GM10266 (cell line): ENCODE measurements around the gene VGLL3.

ENCODE experiments used
- DNase-seq: peaks from one replicate; pipeline ENCODE4 v3.0.0; 2012; ENCODE audit errors: extremely low spot score
- TF ChIP-seq, protein P1 (sequence below): IDR thresholded peaks from 2 replicates; pipeline ENCODE4 v1.5.1; 2012; ENCODE audit warnings: mild to moderate bottlenecking, low read depth; ENCODE audit not compliant: control insufficient read depth, insufficient read depth; ENCODE audit errors: missing control alignments

The VGLL3 gene

DNA sequence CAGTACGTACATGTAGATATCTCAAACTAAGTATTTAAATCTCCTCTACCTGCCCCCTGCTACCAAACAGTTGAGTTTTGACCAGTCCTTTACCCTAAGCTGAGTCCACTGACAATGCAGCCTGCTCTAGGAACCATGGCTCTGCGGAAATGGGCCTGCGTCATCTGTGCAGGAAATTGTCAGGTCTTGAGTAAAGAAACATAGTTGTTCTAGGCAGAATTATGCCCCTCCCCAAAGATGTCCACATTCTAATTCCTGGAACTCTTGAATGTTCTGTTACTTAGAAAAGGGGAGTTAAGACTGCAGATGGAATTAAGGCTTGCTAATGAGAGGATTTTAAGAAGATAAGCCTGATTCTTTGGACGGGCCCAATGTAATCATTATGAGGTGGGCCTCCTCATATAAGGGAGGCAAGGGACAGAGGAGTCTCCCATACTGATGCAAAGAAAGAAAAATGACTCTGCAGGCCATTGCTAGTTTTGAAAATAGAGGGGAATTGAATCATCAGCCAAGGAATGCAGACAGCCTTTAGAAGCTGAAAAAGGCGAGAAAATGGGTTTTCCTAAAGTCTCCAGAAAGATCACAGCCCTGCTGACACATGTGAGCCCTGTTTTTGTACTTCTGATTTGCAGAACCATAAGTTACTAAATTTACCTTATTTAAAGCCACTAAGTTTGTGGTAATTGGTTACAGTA is 5.5 kb upstream of the VGLL3 start:
- no peak for DNase-seq
- TF ChIP-seq, protein P1, sequence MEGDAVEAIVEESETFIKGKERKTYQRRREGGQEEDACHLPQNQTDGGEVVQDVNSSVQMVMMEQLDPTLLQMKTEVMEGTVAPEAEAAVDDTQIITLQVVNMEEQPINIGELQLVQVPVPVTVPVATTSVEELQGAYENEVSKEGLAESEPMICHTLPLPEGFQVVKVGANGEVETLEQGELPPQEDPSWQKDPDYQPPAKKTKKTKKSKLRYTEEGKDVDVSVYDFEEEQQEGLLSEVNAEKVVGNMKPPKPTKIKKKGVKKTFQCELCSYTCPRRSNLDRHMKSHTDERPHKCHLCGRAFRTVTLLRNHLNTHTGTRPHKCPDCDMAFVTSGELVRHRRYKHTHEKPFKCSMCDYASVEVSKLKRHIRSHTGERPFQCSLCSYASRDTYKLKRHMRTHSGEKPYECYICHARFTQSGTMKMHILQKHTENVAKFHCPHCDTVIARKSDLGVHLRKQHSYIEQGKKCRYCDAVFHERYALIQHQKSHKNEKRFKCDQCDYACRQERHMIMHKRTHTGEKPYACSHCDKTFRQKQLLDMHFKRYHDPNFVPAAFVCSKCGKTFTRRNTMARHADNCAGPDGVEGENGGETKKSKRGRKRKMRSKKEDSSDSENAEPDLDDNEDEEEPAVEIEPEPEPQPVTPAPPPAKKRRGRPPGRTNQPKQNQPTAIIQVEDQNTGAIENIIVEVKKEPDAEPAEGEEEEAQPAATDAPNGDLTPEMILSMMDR: no peak

DNA sequence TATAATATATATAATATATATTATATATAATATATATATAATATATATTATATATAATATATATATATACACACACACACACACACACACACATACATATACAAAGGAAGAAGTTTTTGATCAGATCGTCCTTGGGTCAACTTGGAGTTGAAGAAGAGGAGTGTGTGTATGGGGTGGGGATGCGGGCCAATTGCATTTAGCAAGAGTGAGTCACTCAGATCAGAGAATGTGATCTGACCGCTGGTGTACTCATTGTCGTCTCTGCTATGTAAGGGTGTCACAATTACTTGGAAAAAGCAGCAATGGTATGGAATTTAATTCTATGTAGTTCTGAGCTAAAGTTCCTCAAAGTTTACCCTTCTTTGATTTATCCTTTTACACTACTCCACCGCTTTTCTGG is 4.6 kb upstream of the VGLL3 start:
- TF ChIP-seq, protein P1: no peak
- no peak for DNase-seq

DNA sequence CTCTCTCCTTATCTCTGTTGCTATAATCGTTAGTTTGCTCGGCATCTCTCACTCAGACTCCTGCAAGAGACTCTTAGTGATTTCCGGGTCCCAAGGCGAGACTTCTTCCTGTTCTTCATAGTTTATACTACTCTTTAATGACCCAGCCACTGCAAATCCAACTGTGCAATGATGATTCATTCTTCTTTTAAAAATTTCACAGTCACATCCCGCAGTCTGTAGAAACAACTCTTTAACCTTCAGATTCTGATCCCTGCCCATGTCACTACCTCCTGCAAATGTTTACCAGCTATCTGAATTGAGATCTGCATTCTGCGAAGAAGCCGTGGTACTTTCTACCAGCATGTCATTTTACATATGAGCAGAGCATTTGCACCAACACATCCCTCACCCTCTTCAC is 2.8 kb upstream of the VGLL3 start:
- DNase-seq: no peak

DNA sequence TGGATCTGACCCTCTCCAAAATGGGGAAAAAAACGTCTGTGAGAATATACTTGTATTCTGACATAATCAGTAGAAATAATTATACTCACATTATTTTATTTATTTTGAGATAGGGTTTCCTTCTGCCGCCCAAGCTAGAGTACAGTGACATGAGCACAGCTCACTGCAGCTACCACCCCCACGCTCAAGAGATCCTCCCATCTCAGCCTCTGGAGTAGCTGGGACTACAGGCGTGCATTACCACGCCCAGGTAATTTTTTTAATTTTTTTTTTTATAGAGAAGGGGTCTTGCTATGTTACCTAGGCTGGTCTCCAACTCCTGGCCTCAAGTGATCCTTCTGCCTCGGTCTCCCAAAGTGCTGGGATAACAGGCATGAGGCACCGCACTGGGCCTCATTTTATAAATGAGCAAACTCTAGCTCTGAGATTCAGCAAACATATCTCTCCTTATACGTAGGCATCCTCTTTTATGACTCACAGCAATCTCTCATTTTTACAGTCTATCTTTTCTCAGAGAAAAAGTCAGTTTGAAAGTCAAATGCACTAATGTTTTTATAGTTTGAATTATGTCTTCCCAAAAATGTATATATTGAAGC is 989 bp upstream of the VGLL3 start:
- TF ChIP-seq, protein P1: no peak
- no peak for DNase-seq

More for the DNA sequence above, 2.8 kb upstream of the VGLL3 start:
- TF ChIP-seq, protein P1: no peak

DNA sequence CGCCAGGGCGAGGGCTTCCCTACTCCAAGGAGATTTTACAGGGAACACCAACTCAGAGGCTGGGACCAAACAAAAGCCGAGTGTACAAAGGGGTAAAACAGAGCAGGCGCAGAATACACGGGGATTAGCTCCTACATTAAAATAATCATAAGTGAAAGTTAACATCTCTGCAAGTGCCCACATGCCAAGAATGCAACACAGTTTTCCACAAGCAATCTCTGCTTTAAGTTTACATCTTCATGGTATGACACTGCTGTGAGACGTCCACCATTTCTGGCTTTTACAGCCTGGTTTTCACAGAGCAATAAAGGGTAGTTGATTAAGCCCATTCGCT is 500 bp upstream of the VGLL3 start:
- DNase-seq: no peak
- TF ChIP-seq, protein P1: no peak

DNA sequence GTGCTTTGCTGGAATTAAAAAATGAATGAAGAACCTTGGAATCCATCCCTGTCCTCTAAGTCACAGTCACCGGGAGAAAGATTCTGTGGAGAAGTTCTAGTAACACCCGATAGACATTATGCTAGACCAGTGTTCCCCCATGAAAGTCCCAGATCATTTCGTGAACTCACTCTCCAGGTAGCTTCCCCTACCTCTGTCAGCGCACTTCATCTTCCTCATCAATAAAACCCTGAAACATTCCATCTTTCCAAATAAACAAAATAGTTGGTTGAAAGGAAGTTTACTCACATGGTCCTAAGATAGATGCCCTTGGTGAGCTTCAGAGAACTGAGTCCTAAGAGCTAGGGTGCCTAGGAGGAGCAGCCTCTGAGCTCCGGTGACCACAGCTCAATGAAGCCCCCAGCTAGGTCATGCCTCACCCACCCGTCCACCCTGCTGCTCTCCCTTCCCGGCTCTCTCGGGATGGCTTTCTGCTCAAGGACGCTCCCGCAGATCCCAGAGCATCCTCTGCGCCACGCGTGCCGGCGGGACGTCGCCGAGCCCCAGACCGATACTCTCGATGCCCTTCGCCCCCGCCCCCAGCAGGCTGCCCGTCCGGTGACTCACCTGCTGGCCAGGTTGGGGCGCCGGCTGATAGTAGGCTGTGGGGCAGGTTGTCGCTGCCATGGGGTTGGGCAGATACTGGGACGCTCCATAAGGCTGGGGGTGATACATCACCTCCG is 776 bp downstream of the VGLL3 start:
- DNase-seq: peak; percentile 29
- TF ChIP-seq, protein P1: no peak

DNA sequence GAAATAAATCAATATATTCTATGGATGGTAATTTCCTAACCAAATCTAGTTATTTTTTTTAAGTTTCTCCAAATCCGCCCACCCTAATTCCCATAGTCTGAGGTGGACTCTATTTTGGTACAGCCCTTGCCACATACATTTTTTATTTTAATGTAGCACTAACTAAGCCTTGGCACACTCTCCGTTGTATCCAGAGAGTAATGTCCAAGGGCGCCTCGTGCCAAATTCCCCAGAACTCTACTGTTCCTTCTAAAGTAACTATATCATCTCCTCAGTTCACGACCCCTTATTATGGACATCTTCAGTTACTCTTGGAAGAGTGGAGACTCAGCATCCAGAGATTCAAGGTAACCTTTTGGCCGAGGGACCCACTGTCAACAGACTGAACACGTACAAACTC is 1.3 kb downstream of the VGLL3 start:
- TF ChIP-seq, protein P1: no peak
- DNase-seq: no peak
